Large intestine (tissue), 3 donors: ENCODE measurements around the gene PXMP2. TPM values are rescaled to one million over a fixed set of nuclear protein-coding genes. Genes with fewer than 3 reads are reported as not detected.

Experiments used
- DNase-seq, 2 donors: peaks; one replicate each; pipeline versions ENCODE4 v3.0.0 to v3.0.0-alpha.2; 2013
- H3K27ac ChIP-seq: one replicate; pipeline ENCODE4 v1.5.1; 2013; ENCODE audit warnings: low read length
- H3K27me3 ChIP-seq: 2 replicates; pipeline ENCODE4 v1.6.1; 2013; ENCODE audit warnings: low read length; ENCODE audit not compliant: control insufficient read depth, insufficient read depth
- H3K36me3 ChIP-seq: 2 replicates; pipeline ENCODE4 v1.6.1; 2013; ENCODE audit warnings: low read length; ENCODE audit not compliant: control insufficient read depth, insufficient read depth
- H3K4me1 ChIP-seq: one replicate; pipeline ENCODE4 v1.6.1; 2013; ENCODE audit warnings: low read length; ENCODE audit not compliant: control insufficient read depth, insufficient read depth
- H3K4me3 ChIP-seq: one replicate; pipeline ENCODE4 v1.5.1; 2013; ENCODE audit warnings: low read length
- H3K9me3 ChIP-seq: one replicate; pipeline ENCODE4 v1.6.1; 2013; ENCODE audit warnings: mild to moderate bottlenecking, low read depth, low read length, moderate library complexity; ENCODE audit not compliant: control insufficient read depth
- WGBS: methylation state at CpG from one replicate; pipeline ENCODE4 v1.1.5; 2013; ENCODE audit warnings: low lambda C conversion rate; ENCODE audit not compliant: insufficient coverage; 5-methylcytosine and 5-hydroxymethylcytosine counted together
- polyA plus RNA-seq: library from polyadenylated mRNA; unstranded; fragments of 120-200 nt; gene quantifications from one replicate; pipeline ENCODE4 v1.2.1, GENCODE V29; 2013

Gene PXMP2
- polyA plus RNA-seq, 1 donor, result 45.5 TPM

DNA sequence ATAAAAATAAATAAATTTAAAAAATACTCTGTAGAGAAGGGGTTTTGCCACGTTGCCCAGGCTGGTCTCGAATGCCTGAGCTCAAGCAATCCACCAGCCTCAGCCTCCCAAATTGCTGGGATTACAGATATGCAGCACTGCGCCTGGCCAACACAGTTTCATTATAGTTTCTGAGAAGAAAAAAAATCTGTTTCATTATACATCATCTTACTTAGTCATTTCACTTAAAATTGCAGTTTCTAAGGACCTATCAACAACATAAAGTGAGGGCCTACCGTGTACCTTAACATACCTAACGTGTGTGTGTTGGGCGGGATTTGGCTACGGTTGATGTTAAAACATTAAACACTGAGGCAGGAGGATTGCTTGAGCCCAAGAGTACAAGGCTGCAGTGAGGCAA, 40.5 kb upstream of the PXMP2 start:
- H3K4me3 ChIP-seq, result no peak overlapping the region
- H3K36me3 ChIP-seq, result peaks cover 71% of the 10 kb centered on the region
- peaks cover 7% of the 10 kb centered on the region for H3K4me1 ChIP-seq
- no peak overlapping the region for H3K27ac ChIP-seq
- 94% methylated on average over 3 of the region's 7 CpGs for WGBS
- H3K9me3 ChIP-seq, result peaks cover 5% of the 10 kb centered on the region
- DNase-seq, result no peak
- H3K27me3 ChIP-seq, result no peaks in the 10 kb centered on the region

DNA sequence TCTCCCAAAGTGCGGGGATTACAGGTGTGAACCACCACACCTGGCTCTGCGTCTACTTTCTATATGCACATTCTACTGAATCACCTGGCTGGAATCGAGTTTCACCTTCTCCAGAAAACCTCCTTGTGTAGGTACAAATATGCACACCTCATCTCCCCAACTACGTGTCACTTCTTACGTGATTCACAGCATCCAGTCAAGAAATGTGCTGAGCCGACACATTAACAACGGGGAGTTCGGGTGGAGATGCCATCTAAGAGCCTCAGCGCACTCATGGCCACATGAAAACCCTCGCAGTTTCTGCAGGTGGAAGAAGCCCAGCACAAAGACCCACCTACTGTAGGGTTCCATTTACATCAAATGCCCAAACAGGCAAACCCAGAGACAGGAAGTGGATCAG, 39.5 kb upstream of the PXMP2 start:
- Histone ChIP-seq H3K27me3 (no peaks in the 10 kb centered on the region), H3K9me3 (peaks cover 5% of the 10 kb centered on the region), H3K27ac (no peak overlapping the region), H3K4me1 (no peaks in the 10 kb centered on the region), H3K4me3 (no peak overlapping the region), H3K36me3 (peaks cover 68% of the 10 kb centered on the region)
- no CpG with 5 or more reads among the region's 10 CpGs for WGBS
- DNase-seq, result no peak

DNA sequence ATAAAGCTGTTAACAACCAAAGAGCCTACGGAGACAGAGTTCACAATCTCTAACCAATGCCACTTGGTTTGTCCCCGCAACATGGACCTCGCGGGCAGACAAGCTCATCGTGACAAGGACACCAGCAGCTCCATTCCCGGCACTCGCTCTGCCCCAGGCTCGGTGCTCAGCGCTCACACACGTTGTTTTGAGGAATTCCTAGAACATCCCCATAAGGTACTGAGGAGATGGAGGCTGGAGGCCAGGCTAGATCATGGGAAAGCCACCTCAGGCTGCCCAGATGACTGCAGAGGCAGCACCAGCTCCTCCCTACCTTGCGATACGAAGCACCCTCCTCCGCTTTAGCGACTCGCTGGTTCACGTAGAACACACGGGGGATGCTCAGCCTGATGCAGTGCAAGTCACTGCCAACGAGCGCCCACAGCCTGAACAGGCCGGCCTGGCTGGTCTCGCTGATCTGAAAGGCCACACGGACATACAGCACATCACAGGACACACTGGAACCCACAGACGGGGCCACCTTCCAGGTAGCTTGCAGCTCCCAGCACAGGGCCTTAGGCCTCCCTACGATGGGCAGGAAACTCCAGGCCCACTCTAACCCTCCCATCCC, 38.7 kb upstream of the PXMP2 start:
- H3K4me1 ChIP-seq, result no peaks in the 10 kb centered on the region
- H3K27me3 ChIP-seq, result no peaks in the 10 kb centered on the region
- peaks cover 5% of the 10 kb centered on the region for H3K9me3 ChIP-seq
- H3K27ac ChIP-seq, result no peak overlapping the region
- no peak overlapping the region for H3K4me3 ChIP-seq
- peaks cover 66% of the 10 kb centered on the region for H3K36me3 ChIP-seq
- DNase-seq, result no peak
- WGBS, result no CpG with 5 or more reads among the region's 24 CpGs

DNA sequence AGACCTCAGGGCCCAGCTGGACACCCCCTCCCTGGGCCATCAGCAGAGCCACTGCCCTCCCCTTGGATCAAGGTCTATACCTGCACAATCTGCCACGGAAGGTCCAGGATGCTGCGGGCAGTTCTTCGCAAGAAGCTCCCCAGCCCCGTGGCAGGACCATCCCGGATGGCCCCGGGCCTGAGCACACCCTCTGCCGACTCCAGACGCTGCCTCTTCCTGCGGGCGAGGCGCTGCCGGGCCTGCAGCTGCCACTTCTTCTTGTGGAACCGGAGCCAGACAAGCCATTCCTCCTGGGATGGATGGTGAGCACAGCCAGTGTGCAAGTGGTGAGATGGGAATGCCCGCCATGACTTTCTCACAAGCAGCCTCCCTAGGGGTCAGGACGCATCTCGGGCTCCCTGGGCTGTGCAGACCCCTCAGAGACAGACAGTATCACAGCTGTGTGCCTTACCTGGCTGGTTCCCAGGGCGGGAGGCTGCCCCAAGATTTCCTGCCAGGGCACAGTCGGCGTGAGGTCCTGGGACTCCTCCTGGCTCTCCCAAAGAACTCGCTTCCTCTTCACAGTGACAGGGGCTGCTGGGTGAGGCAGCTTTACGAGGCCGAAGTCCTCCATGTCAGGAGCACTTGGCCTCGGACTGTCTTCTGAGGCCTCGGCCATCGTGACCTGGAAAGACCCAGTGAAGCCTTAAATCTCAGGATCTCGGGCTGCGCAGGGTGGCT, 38.0 kb upstream of the PXMP2 start:
- no CpG with 5 or more reads among the region's 27 CpGs for WGBS
- H3K4me1 ChIP-seq, result no peaks in the 10 kb centered on the region
- H3K4me3 ChIP-seq, result no peak overlapping the region
- peaks cover 63% of the 10 kb centered on the region for H3K36me3 ChIP-seq
- H3K27ac ChIP-seq, result no peak overlapping the region
- no peak for DNase-seq
- H3K27me3 ChIP-seq, result no peaks in the 10 kb centered on the region
- peaks cover 5% of the 10 kb centered on the region for H3K9me3 ChIP-seq

DNA sequence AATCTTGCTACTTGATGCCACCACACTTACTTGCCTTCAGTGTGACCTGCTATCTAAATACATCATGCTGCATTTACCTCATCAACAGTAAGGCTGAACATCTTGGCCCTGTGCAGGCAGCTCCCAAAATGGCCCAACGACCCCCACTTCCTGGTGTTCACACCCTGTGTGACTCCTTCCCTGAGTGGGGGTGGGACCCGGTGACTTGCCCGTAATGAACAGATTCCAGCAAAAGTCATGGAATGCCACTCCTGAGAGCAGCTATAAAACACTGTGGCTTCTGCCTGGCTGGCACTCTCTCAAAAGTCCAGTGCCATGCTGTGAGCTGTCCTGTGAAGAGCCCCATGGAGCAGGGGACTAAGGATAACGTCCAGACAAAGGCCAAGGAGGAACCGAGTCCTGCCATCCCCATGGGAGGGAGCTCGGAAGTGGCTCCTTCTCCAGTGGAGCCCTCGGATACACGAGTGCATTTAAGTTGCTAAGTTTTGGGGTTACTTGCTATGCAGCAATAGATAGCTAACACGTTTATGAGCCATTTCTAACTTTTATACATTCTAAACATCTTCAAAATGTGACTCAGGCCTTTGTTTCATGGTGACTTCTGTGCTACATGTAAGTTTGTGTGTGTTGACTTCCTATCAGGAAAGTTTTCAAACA, 35.8 kb upstream of the PXMP2 start:
- Histone ChIP-seq H3K27ac (no peak overlapping the region), H3K9me3 (peaks cover 5% of the 10 kb centered on the region), H3K4me1 (no peaks in the 10 kb centered on the region), H3K27me3 (no peaks in the 10 kb centered on the region), H3K36me3 (peaks cover 59% of the 10 kb centered on the region), H3K4me3 (no peak overlapping the region)
- WGBS, result no CpG with 5 or more reads among the region's 9 CpGs
- DNase-seq, result no peak

DNA sequence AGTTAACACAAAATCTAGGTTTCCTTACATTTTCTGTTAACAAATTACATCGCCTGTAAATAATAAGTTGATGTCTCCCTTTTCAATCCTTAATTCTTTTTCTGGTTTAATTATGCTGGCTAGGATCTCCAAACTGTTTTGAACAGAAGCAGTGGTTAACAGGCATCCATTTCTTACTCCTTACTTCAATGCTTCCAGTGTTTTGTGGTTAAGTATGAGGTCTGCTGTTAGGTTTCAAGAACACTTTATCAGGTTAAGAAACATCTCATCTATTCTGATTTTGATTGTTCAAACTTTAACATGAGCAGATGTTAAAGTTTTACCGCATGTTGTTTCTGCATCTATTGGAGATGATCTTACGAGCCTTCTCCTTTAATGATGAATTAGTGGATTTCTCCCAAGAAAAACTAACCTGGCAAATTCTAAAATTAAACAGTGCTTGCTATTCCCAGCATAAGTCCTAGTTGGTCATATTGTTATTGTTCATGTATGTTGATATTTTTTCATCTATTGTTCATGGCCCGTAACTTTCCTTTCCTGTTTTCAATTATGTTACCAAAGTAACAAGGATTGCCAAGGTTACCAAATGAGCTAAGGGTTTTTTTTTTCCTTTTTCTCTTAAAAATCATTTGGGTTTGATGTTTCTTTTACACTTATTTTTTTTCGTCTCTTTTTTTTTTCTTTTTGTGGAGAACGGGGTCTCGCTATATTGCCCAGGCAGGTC, 33.7 kb upstream of the PXMP2 start:
- Histone ChIP-seq H3K4me1 (no peaks in the 10 kb centered on the region), H3K27ac (no peak overlapping the region), H3K4me3 (no peak overlapping the region), H3K9me3 (peaks cover 5% of the 10 kb centered on the region), H3K36me3 (peaks cover 61% of the 10 kb centered on the region), H3K27me3 (no peaks in the 10 kb centered on the region)
- 100% methylated on average over 3 of the region's 7 CpGs for WGBS
- DNase-seq, result no peak

DNA sequence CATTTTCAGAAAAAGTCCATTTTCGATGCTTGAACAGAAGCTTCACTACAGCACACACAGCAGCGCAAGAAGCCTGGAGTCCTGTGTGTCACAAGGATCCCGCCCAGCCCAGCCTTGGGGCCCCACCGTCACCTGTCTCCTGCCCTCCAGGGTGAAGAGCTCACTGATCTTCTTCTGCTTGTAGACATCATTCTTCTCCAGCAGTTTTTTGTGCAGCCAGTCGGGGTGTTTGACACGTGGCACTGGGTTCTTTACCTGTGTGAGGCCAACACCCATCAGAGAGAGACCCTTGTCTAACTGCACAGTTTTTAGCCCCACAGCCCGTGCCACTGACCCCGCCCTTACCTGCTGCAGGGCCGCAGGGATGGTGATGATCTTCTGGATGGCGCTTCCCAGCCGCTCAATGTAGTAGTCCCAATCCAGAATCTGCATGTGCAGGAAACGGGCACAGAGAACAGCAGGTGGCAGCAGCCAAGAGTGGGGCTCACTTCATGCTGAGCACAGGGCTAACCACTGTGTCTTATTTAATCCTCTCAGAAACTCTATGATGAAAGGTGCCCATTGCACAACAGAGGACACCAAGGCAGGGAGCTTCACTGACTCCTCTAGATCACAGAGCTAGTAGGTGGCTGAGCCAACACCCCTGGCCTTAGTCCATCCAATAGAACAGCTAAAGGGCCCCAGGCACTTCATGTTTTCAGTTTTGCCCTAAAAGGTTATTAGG, 30.2 kb upstream of the PXMP2 start:
- H3K27ac ChIP-seq, result no peak overlapping the region
- no peak overlapping the region for H3K4me3 ChIP-seq
- no peaks in the 10 kb centered on the region for H3K27me3 ChIP-seq
- H3K4me1 ChIP-seq, result no peaks in the 10 kb centered on the region
- no CpG with 5 or more reads among the region's 12 CpGs for whole genome bisulfite sequencing
- no peaks in the 10 kb centered on the region for H3K9me3 ChIP-seq
- peaks cover 73% of the 10 kb centered on the region for H3K36me3 ChIP-seq
- DNase-seq, result no peak

DNA sequence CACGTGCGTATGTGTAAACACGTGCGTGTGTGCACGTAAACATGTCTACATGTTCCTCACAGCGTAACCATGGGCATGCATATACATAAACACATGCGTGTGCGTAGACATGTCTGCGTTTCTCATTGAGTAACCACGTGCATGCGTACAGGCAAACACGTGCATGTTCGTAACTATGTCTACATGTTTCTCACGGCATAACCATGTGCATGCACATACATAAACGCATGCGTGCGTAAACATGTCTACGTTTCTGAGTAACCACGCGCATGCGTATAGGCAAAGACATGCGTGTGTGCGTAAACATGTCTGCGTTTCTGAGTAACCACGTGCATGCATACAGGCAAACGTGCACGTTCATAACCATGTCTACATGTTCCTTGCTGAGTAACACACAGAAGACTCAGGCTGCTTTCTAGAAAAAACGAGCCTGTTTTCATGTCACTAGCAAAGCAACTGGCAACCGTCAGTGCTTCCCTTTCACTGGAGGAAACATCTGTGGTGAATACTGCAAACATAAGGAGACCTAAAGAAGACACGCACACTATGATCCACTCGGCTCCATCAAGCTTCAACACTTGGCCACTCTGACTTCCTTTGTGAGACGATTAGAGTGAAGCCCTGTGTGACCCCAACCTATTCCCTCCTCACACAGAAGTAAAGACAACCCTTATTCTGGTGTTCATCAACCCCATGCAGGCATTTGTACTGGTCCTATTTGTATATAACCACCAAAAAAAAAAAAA, 29.1 kb upstream of the PXMP2 start:
- 96% methylated on average over 12 of the region's 32 CpGs for WGBS
- no peak overlapping the region for H3K27ac ChIP-seq
- peaks cover 73% of the 10 kb centered on the region for H3K36me3 ChIP-seq
- no peak for DNase-seq
- no peaks in the 10 kb centered on the region for H3K9me3 ChIP-seq
- no peaks in the 10 kb centered on the region for H3K27me3 ChIP-seq
- no peak overlapping the region for H3K4me3 ChIP-seq
- no peaks in the 10 kb centered on the region for H3K4me1 ChIP-seq

DNA sequence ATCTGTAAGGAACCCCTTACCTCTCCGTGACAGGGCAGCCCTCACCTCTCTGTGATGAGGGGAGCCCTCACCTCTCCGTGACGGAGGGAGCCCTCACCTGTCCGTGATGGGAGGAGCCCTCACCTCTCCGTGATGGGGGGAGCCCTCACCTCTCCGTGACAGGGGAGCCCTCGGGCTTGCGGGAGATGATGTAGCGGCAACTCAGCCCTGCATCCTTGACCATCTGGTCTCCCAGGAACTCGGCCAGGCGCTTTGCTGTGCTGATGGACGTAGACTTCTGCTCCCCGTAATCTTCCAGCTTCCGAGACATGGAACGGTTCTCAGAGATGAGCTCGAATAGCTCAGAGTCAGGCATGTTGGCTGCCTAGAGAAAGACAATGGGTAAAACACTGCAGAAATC, 28.2 kb upstream of the PXMP2 start:
- Histone ChIP-seq H3K4me3 (no peak overlapping the region), H3K27ac (no peak overlapping the region), H3K9me3 (no peaks in the 10 kb centered on the region), H3K27me3 (no peaks in the 10 kb centered on the region), H3K4me1 (no peaks in the 10 kb centered on the region), H3K36me3 (peaks cover 76% of the 10 kb centered on the region)
- DNase-seq, result no peak
- WGBS, result no CpG with 5 or more reads among the region's 16 CpGs
